Stimulated activated CD4-positive, alpha-beta T cell treated with anti-CD3 and anti-CD28 coated beads, Interleukin-4, amount 100 ng/mL, for 48 hours (primary cell): ENCODE results near the gene IL1RL2.

ENCODE experiments used
- DNase-seq, 2 donors: peaks; one replicate each; pipeline ENCODE4 v3.0.0-alpha.2; 2020; ENCODE audit warnings: low read depth in 2 of 2

Gene IL1RL2

DNA sequence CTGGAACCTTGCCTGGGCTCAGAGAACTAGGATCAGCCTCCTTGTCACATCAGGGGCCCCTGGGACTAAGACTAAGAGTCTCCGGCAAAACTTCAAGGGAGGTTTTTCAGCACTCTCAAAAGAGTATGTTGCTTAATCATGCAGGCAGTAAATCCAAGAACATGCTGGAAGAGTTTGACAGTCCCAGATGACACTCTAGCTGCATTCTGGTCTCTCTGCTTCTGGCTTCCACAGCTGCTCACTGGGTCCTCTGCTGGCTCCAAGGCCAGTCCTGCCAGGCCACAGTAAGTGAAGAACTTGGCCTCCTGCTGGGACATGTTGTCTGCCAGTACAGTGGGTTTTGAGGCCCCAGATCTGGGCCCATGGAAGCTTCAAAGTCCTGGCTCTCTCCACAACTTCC is 79.4 kb downstream of the IL1RL2 start:
- DNase-seq = no peak

DNA sequence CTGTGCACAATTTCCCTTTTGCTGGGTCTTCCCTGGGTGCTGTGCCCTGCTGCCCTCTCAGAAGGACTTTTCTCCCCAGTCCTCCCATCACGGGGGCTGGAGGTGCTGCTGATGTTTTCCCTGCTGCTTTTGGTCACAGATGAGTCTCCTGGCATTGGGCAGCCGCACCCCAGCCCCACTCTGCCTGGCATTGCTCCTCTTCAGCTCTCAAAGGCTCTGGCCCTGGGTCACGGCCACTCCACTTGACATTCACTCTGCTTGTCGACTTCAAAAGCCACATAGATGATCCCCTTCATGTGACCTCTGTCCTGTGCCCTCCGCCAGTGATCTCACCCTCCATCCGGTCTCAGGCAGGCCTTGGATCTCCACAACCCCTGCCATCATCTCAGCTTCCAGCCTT is 81.0 kb downstream of the IL1RL2 start:
- no peak for DNase-seq

DNA sequence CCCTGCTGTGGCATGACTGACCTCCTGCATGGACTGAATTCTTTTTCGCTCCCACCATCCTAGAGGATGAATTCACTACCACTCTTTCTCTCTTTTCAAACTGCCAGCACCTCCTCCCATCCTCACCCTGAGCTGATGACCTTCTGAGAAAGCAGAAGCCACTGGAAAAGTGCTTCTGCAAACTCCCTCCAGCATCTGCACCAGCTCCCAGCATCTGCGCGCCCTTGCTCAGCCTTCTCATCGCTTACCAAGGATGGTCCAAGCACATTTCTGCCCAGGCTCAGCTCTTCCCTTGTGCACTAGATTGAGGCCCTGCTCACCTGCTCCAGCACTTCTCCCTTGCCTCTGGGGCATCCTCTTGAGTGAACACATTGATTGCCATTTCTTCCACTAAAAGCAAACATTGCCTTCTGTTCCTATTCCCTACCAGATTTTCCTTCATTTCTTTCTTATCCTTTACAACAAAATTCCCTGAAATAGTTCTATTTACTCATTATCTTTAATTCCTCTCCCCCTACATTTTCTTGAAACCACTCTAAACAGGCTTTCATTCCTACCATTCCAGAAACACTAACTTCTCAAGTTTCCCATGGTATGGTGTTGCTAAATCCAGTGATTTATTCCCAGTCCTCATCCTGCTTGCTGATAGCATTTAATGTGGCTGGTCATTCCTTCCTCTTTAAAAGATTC is 81.8 kb downstream of the IL1RL2 start:
- no peak for DNase-seq

DNA sequence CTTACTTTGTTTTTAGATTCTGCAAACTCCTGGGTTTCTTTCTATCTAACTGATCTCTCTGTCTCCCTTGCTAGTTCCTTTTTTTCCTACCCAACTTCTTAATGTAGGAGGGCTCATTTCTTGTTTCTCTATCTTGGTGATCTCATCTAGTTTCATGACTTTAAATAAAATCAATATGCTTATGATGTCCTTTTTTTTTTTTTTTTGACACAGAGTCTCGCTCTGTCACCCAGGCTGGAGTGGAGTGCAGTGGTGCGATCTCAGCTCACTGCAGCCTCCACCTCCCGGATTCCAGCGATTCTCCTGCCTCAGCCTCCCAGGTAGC is 82.3 kb downstream of the IL1RL2 start:
- no peak for DNase-seq

DNA sequence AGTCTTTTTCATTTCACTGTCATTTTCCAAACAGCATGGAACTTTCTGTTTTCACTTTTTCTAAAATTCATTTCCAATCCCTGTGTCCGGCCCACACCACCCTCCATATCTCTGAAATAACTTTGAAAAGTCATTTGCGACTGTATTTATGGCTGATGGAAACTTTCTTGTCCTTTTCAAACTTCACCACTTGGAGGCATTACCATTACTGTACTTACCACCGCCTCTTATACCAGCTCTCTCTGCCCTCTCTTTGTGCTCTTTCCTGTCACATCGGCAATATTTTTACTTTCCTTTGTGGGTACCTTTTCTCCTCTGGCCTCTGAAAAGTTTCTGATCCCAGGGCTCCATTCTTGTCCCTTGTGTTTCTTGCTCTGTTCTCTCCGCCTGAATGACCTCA is 85.0 kb downstream of the IL1RL2 start:
- no peak for DNase-seq

DNA sequence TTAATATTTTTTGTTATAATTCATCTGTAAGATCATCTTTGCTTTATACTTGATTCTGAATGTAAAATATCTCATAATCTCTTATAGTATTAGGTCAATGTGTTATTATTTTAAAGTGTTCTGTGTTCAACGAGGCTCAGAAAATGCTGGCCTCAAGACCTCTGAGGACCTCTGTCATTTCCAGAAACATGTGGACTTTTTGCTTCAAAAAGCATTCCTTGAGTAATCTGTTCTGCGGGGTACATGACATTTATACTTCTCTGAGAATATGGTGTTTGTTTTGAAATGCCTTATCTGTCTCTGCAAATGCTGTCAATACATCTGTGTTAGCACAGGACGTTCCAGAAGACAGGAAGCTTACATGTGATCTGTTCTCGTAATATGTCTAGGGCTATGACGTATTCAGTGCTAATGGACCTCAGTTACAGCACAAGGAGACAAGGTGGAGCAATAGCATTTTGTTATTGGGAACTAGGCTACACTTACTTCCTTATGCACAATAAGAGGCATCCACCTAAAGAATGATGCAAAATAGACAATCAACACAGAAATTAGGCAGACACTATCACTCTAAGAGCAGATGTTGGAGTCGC is 86.9 kb downstream of the IL1RL2 start:
- DNase-seq = no peak

DNA sequence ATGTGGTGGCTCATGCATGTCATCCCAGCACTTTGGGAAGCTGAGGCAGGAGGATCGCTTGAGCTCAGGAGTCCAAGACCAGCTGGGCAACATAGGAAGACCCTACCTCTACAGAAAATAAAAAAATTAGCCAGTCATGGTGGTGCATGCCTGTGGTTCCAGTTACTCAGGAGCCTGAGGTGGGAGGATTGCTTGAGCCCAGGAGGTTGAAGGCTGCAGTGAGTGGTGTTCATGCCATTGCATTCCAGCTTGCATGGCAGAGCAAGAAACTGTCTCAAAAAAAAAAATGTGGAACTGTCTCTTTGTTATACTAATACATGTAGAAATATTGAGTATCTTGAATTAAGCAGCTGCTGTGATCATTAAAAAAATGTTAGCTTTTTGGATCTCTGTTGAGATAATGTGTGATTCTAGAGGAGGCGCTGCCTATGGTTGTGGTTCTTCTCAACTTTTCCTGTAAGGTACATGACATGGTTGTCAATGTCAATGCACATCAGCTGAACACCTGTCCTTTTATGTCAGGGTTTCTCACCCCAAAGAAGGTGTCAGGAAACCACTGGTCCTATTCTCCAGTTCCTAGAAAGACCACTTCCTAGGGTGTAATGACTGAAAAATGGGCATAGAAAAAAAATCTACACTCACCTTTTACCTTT is 89.9 kb downstream of the IL1RL2 start:
- no peak for DNase-seq

DNA sequence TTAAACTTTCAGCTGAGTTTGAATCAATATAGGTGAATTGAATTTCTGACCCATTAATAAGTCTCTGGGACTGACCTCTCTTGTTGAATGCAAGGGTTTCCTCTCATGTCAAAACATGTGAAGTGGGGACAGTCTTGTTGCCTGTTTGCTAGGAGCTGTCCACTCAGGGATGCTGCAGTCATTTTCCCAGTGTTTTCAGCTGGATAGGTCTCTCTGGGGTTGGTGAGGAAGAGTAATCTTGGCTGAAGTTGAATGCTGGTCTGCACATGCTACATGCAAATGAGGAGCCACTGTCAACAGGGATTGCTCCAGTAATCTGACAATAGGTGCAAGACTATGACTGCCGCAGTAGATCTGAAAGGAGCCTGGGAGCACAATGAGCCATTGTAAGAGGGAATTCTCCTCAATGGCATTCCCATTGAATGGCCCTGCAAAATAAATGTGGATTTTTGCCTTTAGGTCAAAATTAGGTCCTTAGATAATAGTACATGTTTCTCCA is 90.4 kb downstream of the IL1RL2 start:
- DNase-seq = no peak

DNA sequence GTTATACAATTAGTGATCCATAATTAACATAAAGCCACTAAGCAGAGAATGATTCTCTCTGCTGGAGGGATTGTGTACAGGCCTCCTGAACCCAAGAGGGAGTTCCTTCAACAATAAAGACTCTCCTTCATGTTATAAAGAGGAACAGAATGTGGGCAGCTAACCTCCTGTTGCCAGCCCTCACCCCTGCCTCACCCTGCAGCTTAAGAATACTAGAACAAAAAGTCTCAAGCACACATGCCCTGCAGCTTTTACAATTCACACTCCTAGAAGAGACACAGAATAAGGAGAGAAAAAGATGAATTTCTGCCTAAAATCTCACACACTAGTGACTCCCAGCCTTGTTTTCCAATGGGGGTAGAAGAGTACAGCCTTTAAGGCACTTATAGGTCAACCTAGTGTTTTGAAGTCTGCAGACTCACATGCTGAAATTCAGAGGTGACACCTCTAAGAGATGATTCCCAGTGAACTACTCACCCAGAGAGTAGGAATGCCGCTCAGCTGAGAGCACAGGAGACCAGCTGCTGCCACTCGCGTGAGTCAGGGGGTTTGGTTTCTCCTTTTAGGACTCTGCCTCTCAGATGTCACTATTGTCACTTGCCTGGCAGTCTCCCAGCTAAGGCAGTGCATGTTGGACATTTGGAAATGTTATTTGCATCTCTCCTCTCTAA is 92.0 kb downstream of the IL1RL2 start:
- no peak for DNase-seq

DNA sequence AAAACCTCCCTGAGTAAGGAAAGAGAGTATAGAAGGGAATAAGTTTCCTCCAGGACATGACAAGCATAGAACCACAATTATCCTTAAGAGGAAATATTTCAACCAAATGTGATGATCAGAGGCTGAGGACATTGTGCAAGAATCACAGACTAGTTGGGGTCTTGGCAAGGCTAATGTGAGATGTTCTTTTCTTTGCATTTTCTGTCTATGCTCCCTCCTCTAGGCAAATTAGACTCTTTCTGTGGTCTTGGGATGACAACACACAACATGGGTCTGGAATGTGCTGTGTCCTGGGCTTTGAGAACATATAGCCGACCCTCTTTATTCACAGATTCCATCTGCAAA is 92.5 kb downstream of the IL1RL2 start:
- no peak for DNase-seq

DNA sequence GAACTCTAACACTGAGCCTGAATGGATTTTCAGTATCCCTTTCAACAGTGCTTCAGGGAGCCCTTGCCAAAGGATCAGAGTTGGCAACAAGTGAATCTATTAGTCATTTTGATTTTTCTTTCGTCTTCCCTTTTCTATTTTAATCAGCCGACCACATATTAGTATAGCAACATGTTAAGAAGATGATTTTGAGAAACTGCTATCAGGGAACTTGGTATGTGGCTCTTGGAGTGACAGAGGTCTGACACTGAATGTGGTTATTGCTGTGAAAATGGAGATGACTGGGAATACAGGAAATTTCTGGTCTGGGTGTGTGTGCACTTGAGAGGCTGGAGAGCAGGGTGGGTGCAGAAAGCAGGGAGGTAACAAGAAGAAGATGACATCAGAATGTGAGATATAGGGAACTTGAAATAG is 95.9 kb downstream of the IL1RL2 start:
- DNase-seq = no peak

DNA sequence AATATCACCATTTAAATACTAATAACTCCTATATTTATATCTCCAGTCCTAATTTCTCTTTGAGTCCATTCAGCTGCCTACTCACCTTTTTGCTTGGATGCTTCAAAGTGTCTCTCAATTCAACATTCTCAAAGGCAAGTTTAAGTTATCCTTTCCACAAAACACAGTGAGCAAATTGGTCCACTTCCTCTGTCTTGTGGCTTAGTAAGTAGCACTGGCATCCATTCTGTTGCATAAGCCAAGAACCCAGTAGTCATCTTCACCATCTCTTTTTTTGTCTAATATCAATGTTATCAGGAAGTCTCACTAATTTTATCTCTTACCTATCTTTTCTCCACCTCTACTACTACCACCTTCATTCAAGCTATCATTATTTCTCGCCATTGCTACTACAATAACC is 97.2 kb downstream of the IL1RL2 start:
- DNase-seq = no peak

DNA sequence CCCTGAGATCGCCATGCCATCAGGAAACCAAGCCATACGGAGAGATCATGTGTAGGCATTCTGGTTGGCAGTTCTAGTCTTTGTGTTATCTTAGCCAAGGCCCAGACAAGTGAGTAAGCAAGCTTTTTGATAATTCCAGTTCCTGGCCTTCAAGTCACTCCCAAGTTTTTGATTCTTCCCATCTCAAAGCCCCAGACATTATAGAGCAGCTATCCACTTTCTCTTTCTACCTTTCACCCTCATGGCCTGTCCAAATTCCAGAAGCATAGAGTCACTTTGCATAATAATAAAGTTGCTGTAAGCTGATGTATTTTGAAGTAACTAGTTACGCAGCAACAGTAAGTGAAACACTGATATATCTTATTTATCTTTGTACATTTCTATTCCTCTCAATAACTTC is 97.8 kb downstream of the IL1RL2 start:
- DNase-seq = no peak

DNA sequence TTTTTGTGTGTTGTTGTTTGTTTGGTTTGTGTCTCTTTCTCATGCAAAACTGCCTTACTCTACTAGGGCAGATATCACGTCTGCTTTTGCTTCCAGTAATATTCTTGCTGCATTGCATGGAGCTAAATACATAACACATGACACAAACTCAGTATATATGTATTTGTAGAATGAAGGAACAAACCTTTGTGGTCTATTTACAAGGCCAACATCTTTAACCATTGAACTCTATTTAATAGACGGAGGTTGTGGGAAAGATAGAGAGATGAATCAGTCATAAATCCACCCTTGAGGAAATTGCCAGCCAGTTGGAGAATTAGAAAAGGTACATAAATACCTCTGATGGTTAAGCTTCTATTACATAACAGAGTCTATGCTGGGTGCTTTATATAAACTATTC is 98.5 kb downstream of the IL1RL2 start:
- DNase-seq = no peak

DNA sequence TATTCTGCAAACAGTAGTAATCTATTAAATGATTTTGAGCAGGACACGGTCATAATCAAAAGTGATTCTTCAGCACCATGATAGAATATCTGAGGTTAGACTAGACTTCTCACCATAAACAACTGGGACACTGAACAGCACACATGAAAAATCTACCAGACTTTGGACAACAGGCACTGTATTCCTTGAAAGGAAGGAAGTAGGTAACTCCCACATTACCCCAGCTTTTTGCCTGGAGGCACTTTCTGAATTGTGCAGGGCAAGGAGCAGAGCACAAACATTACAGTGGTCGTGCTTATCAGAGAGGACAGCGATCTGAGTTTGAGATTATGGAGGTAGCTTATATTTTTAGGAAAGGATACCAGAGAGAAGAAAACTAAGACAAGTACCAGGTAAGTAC is 99.2 kb downstream of the IL1RL2 start:
- no peak for DNase-seq

DNA sequence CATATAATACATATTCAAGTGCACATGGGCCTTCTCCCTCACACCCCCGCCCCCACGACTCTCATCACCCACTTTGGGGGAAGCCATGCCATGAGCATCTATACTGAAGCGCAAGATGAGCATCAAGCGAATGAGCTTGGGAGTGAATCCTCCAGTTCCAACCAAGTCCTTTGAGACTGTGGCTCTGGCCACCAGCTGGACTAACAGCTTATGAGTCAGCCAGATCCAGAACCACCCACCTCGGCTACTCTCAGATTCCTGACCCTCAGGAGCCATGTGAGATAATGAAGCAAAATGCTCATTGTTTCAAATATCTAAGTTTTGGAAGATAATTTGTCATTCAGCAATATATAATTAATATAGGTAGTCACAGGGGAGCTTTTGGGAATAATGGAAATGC is 102.3 kb downstream of the IL1RL2 start:
- DNase-seq = no peak
